HG03571 (cell line): ENCODE measurements around the gene TEAD2.
A peak's percentile ranks its signal among the peaks of the same experiment; 100 is the strongest.
"Not testable (repeated sequence)": the region's sequence is repeated elsewhere in the genome, so short reads cannot be mapped to it uniquely, and the experiment has no call there.

Experiments
- ATAC-seq: cut with Tn5 transposase; IDR thresholded peaks from one replicate; pipeline ENCODE4 v1.9.1; 2021; ENCODE audit not compliant: unreplicated experiment

The TEAD2 gene

DNA sequence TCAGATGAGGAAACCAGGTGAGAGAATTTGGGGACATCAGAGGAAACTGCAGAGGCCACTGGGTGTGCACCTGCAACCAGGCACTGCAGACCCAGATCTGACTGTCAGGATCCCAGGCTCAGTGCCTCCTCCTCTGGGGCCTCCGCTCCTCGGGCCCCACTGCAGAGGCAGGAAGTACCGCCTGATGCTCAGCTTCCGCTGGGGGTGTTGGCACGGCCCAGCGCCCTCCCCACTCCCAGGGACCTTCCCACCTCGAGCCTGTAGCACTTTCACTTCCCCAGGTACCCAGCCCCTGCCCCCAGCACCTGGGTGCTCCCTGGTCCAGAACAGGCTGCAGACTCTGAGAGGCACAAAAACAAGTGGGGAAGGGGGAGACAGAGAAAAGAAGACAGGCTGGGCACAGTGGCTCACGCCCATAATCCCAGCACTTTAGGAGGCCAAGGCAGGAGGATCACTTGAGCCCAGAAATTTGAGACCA is 28.4 kb downstream of the TEAD2 start:
- ATAC-seq = peak; percentile 35

DNA sequence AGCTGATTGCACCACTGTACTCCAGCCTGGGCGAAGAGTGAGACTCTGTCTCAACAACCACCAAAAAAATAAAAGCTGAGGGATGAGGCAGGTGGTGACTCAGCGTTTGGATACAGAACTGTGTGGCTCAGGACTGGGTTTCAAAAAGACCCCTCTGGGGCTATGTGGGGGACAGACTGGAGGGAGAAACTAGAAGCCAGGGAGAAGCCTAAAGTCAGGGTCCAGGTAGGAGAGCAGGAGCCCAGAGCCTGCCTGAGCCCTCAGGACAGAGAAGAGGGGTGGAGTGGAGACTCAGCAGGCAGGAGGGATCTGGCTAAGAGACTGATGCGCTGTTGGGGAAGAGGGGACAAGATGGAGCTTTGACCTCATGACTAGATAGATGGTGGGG is 28.8 kb downstream of the TEAD2 start:
- no peak for ATAC-seq

DNA sequence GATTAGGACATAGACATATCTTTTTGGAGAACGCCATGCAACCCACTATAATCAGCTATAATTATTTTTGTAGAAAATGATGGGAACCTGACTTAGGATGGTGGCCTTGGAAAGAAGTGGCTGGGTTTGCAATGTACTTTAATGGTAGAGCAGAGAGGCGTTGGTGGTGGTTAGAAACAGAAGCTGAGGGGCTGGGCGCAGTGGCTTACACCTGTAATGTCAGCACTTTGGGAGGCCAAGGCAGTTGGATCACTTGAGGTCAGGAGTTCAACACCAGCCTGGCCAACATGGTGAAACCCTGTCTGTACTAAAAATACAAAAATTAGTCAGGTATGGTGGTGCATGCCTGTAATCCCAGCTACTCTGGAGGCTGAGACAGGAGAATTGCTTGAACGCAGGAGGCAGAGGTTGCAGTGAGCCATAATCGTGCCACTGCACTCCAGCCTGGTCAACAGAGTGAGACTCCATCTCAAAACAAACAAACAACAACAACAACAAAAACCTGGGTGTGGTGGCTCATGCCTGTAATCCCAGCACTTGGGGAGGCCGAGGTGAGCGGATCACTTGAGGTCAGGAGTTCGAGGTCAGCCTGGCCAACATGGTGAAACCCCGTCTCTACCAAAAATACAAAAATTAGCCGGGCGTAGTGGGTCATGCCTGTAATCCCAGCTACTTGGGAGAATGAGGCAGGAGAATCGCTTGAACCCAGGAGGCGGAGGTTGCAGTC is 29.4 kb downstream of the TEAD2 start:
- ATAC-seq = not testable (repeated sequence)

DNA sequence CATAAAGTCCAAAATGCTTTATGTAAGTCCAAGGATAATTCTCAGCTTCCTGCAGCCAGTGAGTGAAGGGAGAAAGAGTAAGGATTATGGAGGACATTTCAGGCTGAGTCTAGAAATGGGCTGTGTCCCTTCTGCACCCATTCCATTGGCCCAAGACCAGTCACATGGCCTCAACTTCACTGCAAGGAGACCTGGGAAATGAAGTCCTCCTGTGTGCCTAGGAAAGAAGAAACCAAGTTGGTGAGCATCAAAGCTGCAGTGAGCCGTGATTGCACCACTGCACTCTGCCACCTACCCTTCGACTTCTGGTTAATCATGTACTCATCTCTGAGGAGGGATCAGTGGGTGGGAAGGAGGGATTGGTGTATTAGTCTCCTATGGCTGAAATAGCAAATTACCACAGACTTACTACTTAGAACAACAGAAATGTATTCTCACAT is 30.6 kb downstream of the TEAD2 start:
- no peak for ATAC-seq

DNA sequence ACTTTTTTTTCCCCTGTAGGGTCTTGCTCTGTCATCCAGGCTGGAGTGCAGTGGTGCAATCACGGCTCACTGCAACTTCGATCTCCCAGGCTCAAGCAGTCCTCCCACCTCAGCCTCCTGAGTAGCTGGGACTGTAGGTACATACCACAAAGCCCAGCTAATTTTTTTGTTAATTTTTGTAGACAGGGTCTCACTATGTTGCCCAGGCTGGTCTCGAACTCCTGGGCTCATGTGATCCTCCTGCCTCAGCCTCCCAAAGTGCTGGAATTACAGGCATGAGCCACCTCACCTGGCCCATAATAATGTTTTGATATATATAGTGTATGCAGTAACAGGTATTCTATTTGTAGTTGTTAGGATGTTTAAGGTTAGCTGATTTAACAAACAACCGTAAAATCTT is 31.0 kb downstream of the TEAD2 start:
- ATAC-seq = not testable (repeated sequence)

DNA sequence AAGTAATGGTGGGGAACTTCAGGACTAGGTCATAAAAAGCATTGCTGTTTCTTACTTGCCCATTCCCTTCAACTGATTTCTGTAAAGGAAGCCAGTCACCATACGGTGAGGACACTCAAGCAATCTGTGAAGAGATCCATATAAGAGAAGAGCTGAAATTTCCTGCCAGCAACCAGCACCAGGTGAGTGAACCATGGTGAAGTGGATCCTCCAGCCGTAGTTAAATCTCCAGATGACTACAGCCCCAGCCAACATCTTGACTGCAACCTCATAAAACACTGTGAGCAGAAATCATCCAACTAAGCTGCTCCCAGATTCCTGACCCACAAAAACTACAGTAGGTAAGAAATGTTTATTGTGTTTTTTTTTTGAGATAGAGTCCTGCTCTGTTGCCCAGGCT is 33.5 kb downstream of the TEAD2 start:
- ATAC-seq = no peak

DNA sequence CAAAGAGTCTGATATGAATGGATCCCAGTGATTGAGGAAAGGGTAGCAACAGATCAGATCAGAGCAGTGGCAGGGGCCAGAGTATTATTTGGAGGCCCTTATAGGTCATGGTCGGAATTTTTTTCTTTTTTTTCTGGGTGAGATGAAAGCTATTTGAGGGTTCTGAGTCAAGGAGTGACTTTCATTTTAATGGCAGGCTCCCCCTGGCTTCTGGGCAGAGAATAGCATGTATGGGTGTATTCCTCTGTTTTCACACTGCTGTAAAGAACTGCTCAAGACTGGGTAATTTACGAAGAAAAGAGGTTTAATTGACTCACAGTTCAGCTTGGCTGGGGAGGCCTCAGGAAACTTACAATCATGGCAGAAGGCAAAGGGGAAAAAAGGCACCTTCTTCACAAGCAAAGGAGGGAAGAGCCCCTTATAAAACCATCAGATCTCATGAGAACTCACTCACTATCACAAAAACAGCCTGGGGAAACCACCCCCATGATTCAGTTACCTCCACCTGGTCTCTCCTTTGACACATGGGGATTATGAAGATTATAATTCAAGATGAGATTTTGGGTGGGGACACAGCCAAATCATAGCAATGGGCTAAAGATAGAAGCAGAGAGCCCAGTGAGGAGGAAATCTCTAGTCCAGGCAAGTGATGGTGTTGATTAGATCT is 34.2 kb downstream of the TEAD2 start:
- no peak for ATAC-seq

DNA sequence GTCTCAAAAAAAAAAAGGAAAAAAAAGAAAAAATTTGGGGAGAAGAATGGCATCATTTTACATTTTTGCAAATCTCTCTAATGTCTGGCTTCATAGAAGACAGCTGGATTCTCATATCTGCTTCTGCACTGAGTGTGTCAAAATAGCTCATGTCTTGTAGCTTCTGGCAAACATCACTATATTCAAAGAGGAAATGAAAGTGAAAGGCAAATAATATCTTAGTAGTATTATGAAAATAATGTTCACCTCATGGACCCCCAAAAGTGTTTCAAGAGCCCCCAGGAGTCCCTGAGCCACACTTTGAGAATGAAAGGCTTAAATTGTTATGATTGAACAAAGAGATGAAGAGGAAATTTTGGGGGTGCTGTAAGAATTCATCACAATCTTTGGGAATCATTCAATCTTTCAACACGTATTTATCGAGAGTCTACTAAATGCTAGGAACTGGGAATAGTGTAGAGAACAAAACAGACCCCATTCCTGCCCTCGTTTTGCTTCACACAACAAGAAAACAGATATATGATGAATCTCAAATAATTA is 36.0 kb downstream of the TEAD2 start:
- no peak for ATAC-seq

DNA sequence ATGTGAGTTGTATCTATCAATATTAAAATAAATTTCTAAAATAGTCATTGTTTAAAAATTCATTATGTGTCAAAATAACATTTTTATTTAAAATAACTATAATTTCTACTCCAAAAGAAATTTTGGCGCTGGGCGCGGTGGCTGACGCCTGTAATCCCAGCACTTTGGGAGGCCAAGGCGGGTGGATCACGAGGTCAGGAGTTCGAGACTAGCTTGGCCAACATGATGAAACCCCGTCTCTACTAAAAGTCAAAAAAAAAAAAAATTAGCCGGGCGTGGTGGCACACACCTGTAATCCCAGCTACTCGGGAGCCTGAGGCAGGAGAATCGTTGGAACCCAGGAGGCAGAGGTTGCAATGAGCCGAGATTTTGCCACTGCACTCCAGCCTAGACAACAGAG is 36.5 kb downstream of the TEAD2 start:
- not testable (repeated sequence) for ATAC-seq

DNA sequence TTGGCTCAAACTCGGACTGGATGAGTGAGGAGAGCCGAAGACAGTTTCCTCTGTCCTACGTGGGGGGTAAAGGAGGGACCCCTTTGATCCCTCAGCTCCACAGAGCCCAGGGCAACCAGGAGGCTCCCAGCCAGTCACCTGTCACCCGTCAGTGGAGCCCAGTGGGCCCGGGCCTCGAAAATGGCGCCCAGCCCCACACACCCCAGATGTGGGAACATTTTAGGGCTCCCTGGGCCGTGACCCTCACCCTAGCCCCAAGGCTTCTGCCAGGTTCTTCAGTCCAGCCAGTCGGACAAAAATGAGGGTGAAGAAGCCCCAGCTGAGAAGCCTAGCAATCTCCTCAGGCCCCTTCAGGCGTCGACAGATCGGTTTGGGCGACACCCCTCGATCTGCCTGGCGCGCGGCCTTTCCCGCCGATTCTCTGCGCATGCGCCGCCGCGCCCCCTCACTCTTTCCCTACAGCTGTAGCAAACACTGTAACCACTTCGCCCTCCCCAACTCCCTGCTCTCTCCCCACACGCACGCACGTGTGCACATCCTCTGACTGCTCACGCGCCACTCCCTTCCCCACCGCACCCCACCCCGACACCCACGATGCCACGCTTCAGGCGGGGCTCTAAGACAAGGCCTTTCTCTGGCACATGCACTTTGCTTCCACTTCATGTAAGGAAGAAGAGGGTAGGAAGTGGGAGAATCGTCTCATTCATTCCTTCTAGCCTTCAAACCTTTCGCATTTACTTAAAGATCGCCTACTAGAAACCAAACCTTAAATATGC is 37.2 kb downstream of the TEAD2 start, which contains the start of gene SLC6A16:
SLC6A16 (minus strand) TSS at position 391 of the 776 bp plus-strand sequence. CDS start 13,844 bp downstream, outside the sequence.
- no peak for ATAC-seq

DNA sequence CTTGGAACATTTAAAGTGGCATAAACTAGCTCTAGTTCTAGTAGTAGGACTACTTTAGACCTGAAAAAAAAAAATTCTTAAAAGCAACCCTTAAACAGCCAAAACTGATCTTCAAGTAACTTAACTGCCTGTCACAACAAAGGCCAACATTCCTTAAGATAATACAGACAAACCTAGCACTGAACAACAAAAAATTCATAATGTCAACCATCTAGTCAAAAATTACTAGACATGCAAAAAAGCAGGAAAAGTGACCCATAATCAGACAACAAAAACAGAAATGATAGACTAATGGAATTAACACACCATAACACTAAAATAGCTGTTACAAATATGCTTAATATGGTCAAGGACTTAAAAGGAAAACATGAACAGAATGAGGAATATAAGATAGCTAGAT is 43.9 kb downstream of the TEAD2 start:
- no peak for ATAC-seq

DNA sequence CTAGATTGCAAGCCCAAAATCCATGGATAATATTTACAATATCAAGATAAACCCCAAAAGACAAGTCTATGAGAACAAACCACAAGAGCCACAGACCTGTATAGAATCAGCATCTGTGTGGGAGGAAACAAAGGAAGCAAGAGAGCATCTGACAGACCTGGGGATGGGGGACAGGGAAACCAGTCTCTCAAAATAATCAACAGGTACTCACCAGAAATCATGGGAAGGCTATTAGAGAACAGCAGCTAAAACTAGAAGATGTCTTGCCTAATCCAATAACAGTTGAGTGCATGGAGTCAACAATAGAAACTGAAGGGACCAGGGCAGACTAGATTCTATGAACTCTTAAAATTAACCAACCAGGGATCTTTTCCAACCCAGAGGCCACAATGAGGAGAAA is 45.9 kb downstream of the TEAD2 start:
- ATAC-seq = no peak

DNA sequence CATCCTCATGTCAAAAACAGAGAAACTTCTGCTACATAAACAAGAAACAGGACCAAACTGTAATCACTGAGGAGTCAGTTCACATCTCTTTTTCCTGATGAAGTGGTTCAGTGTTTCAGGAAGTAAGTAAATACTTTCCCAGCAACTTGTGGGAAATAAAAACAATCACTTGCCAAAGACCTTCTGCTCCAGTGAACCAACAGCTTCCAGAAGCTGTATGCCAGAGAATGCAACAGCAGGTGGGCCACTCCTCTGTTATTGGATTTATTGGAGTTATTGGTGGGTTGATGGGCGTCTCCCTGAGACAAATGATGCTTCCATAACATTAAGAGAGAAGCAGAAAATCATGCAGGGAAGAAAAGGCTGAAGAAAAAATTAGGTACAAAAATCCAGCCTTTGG is 47.1 kb downstream of the TEAD2 start:
- ATAC-seq = no peak

DNA sequence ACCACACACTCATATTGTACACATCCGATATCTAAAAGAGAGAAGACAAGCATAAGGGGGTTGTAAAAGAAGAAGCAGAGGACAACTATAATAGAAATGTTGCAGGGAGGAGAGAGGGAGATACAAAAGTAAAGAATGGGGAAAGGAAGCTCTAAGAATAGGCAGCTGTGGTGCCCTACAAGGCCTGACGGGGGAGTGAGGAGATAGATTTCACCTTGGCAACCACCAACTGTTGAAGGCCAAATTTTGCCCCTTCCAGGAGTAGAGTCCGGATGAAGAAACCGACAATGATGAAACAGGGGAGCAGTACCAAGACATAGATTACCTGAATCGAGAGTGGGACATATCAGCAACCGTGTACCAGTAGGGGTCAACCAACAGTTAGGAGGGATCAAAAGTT is 53.1 kb downstream of the TEAD2 start:
- ATAC-seq = no peak

DNA sequence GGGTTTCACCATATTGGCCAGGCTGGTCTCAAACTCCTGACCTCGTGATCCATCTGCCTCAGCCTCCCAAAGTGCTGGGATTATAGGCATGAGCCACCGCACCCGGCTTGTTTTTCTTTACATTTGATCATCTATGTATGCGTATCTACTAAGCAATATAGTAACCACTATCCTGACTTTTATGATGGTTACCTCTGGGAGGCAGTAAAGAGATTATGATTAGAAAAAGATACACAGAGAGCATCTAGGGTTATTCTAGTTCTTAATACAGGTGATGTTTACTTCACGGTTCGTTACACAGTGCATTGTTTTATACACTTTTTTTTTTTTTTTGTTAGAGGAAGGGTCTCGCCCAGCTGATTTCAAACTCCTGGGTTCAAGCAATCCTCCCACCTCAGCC is 55.5 kb downstream of the TEAD2 start:
- not testable (repeated sequence) for ATAC-seq

DNA sequence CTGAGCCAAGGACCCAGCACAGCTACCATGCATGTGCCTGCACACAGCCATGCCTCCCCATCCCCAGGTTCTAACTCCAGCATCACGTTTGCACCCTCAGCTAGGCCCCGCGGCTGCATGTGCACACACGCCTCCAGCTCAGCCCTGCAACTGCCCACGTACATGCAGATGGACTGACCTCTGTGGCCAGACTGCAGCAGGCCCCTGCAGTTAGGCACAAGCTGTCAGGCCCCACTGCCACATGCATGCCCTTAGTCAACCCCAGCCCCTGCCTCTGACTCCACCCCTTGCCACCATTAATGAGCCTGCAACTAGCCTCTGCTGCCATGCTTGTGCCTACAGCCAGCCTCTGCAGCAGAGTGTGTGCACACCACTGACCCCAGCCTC is 60.4 kb downstream of the TEAD2 start:
- no peak for ATAC-seq

DNA sequence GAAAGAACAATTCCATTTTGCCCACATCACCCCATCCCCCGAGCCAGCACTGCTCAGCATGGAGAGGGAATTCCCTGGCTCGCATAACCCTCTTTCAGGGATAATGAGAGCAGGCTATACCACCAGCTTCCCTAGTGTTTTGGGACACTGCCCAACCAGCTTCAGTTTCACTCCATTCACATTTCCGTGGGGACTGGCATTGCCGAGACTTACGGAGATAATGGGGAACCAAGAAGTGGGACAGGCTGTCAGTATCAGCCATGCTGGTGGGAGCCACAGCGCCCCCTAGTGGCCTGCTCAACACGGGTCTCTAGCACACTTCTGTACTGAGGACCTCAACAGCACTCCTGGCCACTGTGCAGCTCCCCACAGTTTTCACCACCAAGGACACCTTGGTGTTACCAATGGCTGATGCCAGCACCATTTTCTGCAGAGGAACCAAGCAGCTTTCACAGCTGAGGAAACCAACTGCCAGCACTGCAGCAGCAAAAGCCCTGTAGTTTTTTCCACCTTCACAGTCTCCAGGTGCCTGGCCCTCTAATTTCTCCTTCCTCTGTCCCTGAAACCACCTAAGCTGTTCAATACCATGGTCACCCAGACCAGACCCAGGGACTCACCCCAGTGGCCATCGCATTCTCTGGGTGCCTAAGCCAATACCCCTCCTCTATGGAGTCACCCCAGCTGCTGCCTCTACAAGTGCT is 60.9 kb downstream of the TEAD2 start:
- no peak for ATAC-seq

DNA sequence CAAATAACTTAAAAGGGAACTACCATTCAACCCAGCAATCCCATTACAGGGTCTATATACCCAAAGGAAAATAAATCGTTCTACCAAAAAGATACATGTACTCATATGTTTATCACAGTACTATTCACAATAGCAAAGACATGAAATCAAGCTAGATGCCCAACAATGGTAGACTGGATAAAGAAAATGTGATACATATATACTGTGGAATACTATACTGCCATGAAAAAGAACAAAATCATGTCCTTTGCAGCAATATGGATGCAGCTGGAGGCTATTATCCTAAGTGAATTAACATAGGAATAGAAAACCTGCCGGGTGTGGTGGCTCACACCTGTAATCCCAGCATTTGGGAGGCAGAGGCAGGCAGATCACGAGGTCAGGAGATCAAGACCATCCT is 63.6 kb downstream of the TEAD2 start:
- not testable (repeated sequence) for ATAC-seq

DNA sequence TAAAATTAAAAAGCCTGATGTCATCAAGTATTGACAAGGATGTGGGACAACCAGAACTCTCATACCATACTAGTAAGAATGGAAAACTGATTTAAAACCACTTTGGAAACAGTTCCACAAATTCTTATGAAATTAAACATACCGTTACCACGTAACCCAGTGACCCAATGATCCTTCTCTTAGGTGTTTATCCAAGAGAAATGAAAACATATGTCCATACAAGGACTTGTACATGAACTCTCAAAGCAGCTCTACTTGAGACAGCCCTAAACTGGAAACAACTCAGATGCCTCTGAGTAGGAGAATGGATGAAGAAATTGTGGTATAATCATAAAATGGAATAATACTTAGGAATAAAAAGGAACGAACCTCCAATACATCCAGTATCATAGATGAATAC is 64.8 kb downstream of the TEAD2 start:
- ATAC-seq = no peak

DNA sequence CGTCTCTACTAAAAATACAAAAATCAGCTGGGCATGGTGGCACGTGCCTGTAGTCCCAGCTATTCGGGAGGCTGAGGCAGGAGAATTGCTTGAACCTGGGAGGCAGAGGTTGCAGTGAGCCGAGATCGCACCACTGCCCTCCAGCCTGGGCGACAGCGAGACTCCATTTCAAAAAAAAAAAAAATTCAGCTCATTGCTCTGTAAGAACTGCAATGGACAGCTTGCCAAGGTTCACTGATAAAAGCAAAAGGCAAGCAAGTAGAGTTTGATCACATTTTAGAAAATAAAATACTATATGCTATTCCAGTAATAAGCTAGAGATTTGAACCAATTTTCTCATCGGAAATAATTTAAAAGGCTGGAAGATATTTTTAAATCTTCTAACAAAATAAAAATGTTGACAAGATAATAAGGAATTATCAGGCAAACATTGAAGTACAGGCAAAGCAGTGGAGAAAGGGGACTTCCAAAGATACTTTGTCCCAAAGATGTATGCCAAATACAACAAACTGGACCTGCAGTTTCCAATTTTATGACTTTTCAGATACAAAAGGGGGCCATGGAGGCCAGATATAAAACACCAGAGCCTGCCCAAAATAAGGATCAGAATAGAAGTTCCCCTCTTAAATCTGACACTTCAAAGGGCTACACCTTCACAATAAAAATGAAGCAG is 66.9 kb downstream of the TEAD2 start:
- ATAC-seq = no peak
